GM12891 (cell line): ENCODE data around the gene AGER.

ENCODE experiments used
- PAX5 ChIP-seq: IDR thresholded peaks from 2 replicates; pipeline ENCODE4 v1.6.1; 2011; ENCODE audit warnings: low read length, moderate library complexity, mild to moderate bottlenecking; ENCODE audit not compliant: insufficient read depth, severe bottlenecking
- POLR2A ChIP-seq: IDR thresholded peaks from 2 replicates; pipeline ENCODE4 v1.6.1; 2011; ENCODE audit warnings: low read depth, low read length, control low read depth
- POLR2AphosphoS5 ChIP-seq: IDR thresholded peaks from 2 replicates; pipeline ENCODE4 v1.6.1; 2011; ENCODE audit warnings: low read depth, low read length, control low read depth
- TAF1 ChIP-seq: IDR thresholded peaks from 2 replicates; pipeline ENCODE4 v1.6.1; 2011; ENCODE audit warnings: low read depth, low read length, control low read depth

- TF ChIP-seq POLR2A (no peak), POLR2AphosphoS5 (no peak), TAF1 (no peak), PAX5 (no peak)
Observed at GRCh38 chr6:32131439-32131948, 52.6 kb downstream of the AGER start.
